Measurements from ENCODE around the gene S100A14. TPM values are rescaled to one million over a fixed set of nuclear protein-coding genes. Genes with fewer than 3 reads are reported as not detected.
A peak's percentile ranks its signal among the peaks of the same experiment; 100 is the strongest.

The S100A14 gene
- polyA plus RNA-seq, 2 donors, result 2,532 to 3,167 TPM

- Histone ChIP-seq H3K9me3 (ENCODE audit: control insufficient read depth in 2 of 2, insufficient read depth in 1 of 2, low read depth in 1 of 2, low read length in 1 of 2) (no peaks in the 10 kb centered on the region), H3K4me3 (ENCODE audit: low read depth in 1 of 2, low read length in 2 of 2) (no peak overlapping the region), H3K27me3 (ENCODE audit: control insufficient read depth in 1 of 2, insufficient read depth in 2 of 2, low read length in 2 of 2) (no peaks in the 10 kb centered on the region), H3K36me3 (ENCODE audit: control insufficient read depth in 2 of 2, insufficient read depth in 2 of 2, low read length in 1 of 2) (no peaks in the 10 kb centered on the region), H3K27ac (ENCODE audit: low read depth in 2 of 2, low read length in 1 of 2) (no peak overlapping the region), H3K4me1 (ENCODE audit: control insufficient read depth in 2 of 2, insufficient read depth in 2 of 2, low read length in 1 of 2) (peaks cover 0 to 7% of the 10 kb centered on the region in 2 donors)
- 83 to 86% methylated on average over 6 to 7 of the region's 7 CpGs for WGBS, 2 donors
These were observed 7.0 kb upstream of the S100A14 start for GRCh38 chr1:153623101-153623500.

- Histone ChIP-seq H3K9me3 (ENCODE audit: control insufficient read depth in 2 of 2, insufficient read depth in 1 of 2, low read depth in 1 of 2, low read length in 1 of 2) (no peaks in the 10 kb centered on the region), H3K4me1 (ENCODE audit: control insufficient read depth in 2 of 2, insufficient read depth in 2 of 2, low read length in 1 of 2) (peaks cover 2 to 13% of the 10 kb centered on the region in 2 donors), H3K27me3 (ENCODE audit: control insufficient read depth in 1 of 2, insufficient read depth in 2 of 2, low read length in 2 of 2) (no peaks in the 10 kb centered on the region), H3K27ac (ENCODE audit: low read depth in 2 of 2, low read length in 1 of 2) (peak overlapping the region; percentile 96 to 98), H3K36me3 (ENCODE audit: control insufficient read depth in 2 of 2, insufficient read depth in 2 of 2, low read length in 1 of 2) (no peaks in the 10 kb centered on the region), H3K4me3 (ENCODE audit: low read depth in 1 of 2, low read length in 2 of 2) (no peak overlapping the region)
- 96 to 100% methylated on average over 6 of the region's 6 CpGs for WGBS, 2 donors
These were observed 3.0 kb upstream of the S100A14 start for GRCh38 chr1:153619171-153619570.

GRCh38 chr1:153617663-153618062, 1.5 kb upstream of the S100A14 start:
- WGBS, 2 donors, result 24 to 45% methylated on average over 6 of the region's 6 CpGs
- H3K27me3 ChIP-seq (ENCODE audit: control insufficient read depth in 1 of 2, insufficient read depth in 2 of 2, low read length in 2 of 2), result no peaks in the 10 kb centered on the region
- H3K4me3 ChIP-seq (ENCODE audit: low read depth in 1 of 2, low read length in 2 of 2), result no peak overlapping the region
- peak overlapping the region; percentile 96 to 98 for H3K27ac ChIP-seq (ENCODE audit: low read depth in 2 of 2, low read length in 1 of 2)
- peaks cover 2 to 13% of the 10 kb centered on the region in 2 donors for H3K4me1 ChIP-seq (ENCODE audit: control insufficient read depth in 2 of 2, insufficient read depth in 2 of 2, low read length in 1 of 2)
- no peaks in the 10 kb centered on the region for H3K9me3 ChIP-seq (ENCODE audit: control insufficient read depth in 2 of 2, insufficient read depth in 1 of 2, low read depth in 1 of 2, low read length in 1 of 2)
- no peaks in the 10 kb centered on the region for H3K36me3 ChIP-seq (ENCODE audit: control insufficient read depth in 2 of 2, insufficient read depth in 2 of 2, low read length in 1 of 2)

GRCh38 chr1:153616917-153617311, 789 bp upstream of the S100A14 start:
- H3K4me3 ChIP-seq (ENCODE audit: low read depth in 1 of 2, low read length in 2 of 2), result peak overlapping the region in 1 of 2 donors; percentile 36
- no peaks in the 10 kb centered on the region for H3K9me3 ChIP-seq (ENCODE audit: control insufficient read depth in 2 of 2, insufficient read depth in 1 of 2, low read depth in 1 of 2, low read length in 1 of 2)
- peak overlapping the region; percentile 96 to 98 for H3K27ac ChIP-seq (ENCODE audit: low read depth in 2 of 2, low read length in 1 of 2)
- 43 to 52% methylated on average over 5 of the region's 5 CpGs for WGBS, 2 donors
- H3K36me3 ChIP-seq (ENCODE audit: control insufficient read depth in 2 of 2, insufficient read depth in 2 of 2, low read length in 1 of 2), result no peaks in the 10 kb centered on the region
- H3K4me1 ChIP-seq (ENCODE audit: control insufficient read depth in 2 of 2, insufficient read depth in 2 of 2, low read length in 1 of 2), result peaks cover 2 to 13% of the 10 kb centered on the region in 2 donors
- no peaks in the 10 kb centered on the region for H3K27me3 ChIP-seq (ENCODE audit: control insufficient read depth in 1 of 2, insufficient read depth in 2 of 2, low read length in 2 of 2)

GRCh38 chr1:153615406-153615805, 719 bp downstream of the S100A14 start:
- no peaks in the 10 kb centered on the region for H3K36me3 ChIP-seq (ENCODE audit: control insufficient read depth in 2 of 2, insufficient read depth in 2 of 2, low read length in 1 of 2)
- peaks cover 2 to 15% of the 10 kb centered on the region in 2 donors for H3K4me1 ChIP-seq (ENCODE audit: control insufficient read depth in 2 of 2, insufficient read depth in 2 of 2, low read length in 1 of 2)
- WGBS, 2 donors, result 53 to 67% methylated on average over 2 of the region's 2 CpGs
- H3K27ac ChIP-seq (ENCODE audit: low read depth in 2 of 2, low read length in 1 of 2), result peak overlapping the region; percentile 96 to 98
- peak overlapping the region; percentile 60 to 93 for H3K4me3 ChIP-seq (ENCODE audit: low read depth in 1 of 2, low read length in 2 of 2)
- H3K27me3 ChIP-seq (ENCODE audit: control insufficient read depth in 1 of 2, insufficient read depth in 2 of 2, low read length in 2 of 2), result no peaks in the 10 kb centered on the region
- no peaks in the 10 kb centered on the region for H3K9me3 ChIP-seq (ENCODE audit: control insufficient read depth in 2 of 2, insufficient read depth in 1 of 2, low read depth in 1 of 2, low read length in 1 of 2)

GRCh38 chr1:153614906-153615305, 1.2 kb downstream of the S100A14 start:
- peaks cover 2 to 18% of the 10 kb centered on the region in 2 donors for H3K4me1 ChIP-seq (ENCODE audit: control insufficient read depth in 2 of 2, insufficient read depth in 2 of 2, low read length in 1 of 2)
- H3K27me3 ChIP-seq (ENCODE audit: control insufficient read depth in 1 of 2, insufficient read depth in 2 of 2, low read length in 2 of 2), result no peaks in the 10 kb centered on the region
- H3K36me3 ChIP-seq (ENCODE audit: control insufficient read depth in 2 of 2, insufficient read depth in 2 of 2, low read length in 1 of 2), result no peaks in the 10 kb centered on the region
- peak overlapping the region; percentile 60 to 93 for H3K4me3 ChIP-seq (ENCODE audit: low read depth in 1 of 2, low read length in 2 of 2)
- H3K27ac ChIP-seq (ENCODE audit: low read depth in 2 of 2, low read length in 1 of 2), result peak overlapping the region; percentile 96 to 98
- H3K9me3 ChIP-seq (ENCODE audit: control insufficient read depth in 2 of 2, insufficient read depth in 1 of 2, low read depth in 1 of 2, low read length in 1 of 2), result no peaks in the 10 kb centered on the region
- WGBS, 2 donors, result 63 to 77% methylated on average over 7 of the region's 7 CpGs

- H3K36me3 ChIP-seq (ENCODE audit: control insufficient read depth in 2 of 2, insufficient read depth in 2 of 2, low read length in 1 of 2), result no peaks in the 10 kb centered on the region
- WGBS, 2 donors, result 57 to 62% methylated on average over 2 of the region's 2 CpGs
- H3K27ac ChIP-seq (ENCODE audit: low read depth in 2 of 2, low read length in 1 of 2), result peak overlapping the region; percentile 96 to 98
- H3K9me3 ChIP-seq (ENCODE audit: control insufficient read depth in 2 of 2, insufficient read depth in 1 of 2, low read depth in 1 of 2, low read length in 1 of 2), result no peaks in the 10 kb centered on the region
- H3K4me3 ChIP-seq (ENCODE audit: low read depth in 1 of 2, low read length in 2 of 2), result peak overlapping the region; percentile 60 to 93
- H3K4me1 ChIP-seq (ENCODE audit: control insufficient read depth in 2 of 2, insufficient read depth in 2 of 2, low read length in 1 of 2), result peaks cover 2 to 18% of the 10 kb centered on the region in 2 donors
- H3K27me3 ChIP-seq (ENCODE audit: control insufficient read depth in 1 of 2, insufficient read depth in 2 of 2, low read length in 2 of 2), result no peaks in the 10 kb centered on the region
These were observed 1.8 kb downstream of the S100A14 start for GRCh38 chr1:153614189-153614900.

- H3K27me3 ChIP-seq (ENCODE audit: control insufficient read depth in 1 of 2, insufficient read depth in 2 of 2, low read length in 2 of 2), result no peaks in the 10 kb centered on the region
- peak overlapping the region; percentile 96 to 98 for H3K27ac ChIP-seq (ENCODE audit: low read depth in 2 of 2, low read length in 1 of 2)
- no peaks in the 10 kb centered on the region for H3K9me3 ChIP-seq (ENCODE audit: control insufficient read depth in 2 of 2, insufficient read depth in 1 of 2, low read depth in 1 of 2, low read length in 1 of 2)
- WGBS, 2 donors, result 45 to 52% methylated on average over 5 of the region's 5 CpGs
- H3K36me3 ChIP-seq (ENCODE audit: control insufficient read depth in 2 of 2, insufficient read depth in 2 of 2, low read length in 1 of 2), result peaks cover 0 to 2% of the 10 kb centered on the region in 2 donors
- peaks cover 2 to 23% of the 10 kb centered on the region in 2 donors for H3K4me1 ChIP-seq (ENCODE audit: control insufficient read depth in 2 of 2, insufficient read depth in 2 of 2, low read length in 1 of 2)
- peak overlapping the region; percentile 76 to 93 for H3K4me3 ChIP-seq (ENCODE audit: low read depth in 1 of 2, low read length in 2 of 2)
These were observed 2.7 kb downstream of the S100A14 start for GRCh38 chr1:153613406-153613805.

GRCh38 chr1:153612755-153613331, 3.3 kb downstream of the S100A14 start, which contains the start of gene S100A16:
S100A16 (minus strand) TSS chr1:153613137; CDS start chr1:153608151, 4,986 bp downstream.
- Histone ChIP-seq H3K9me3 (ENCODE audit: control insufficient read depth in 2 of 2, insufficient read depth in 1 of 2, low read depth in 1 of 2, low read length in 1 of 2) (no peaks in the 10 kb centered on the region), H3K36me3 (ENCODE audit: control insufficient read depth in 2 of 2, insufficient read depth in 2 of 2, low read length in 1 of 2) (peaks cover 0 to 2% of the 10 kb centered on the region in 2 donors), H3K27me3 (ENCODE audit: control insufficient read depth in 1 of 2, insufficient read depth in 2 of 2, low read length in 2 of 2) (no peaks in the 10 kb centered on the region), H3K4me3 (ENCODE audit: low read depth in 1 of 2, low read length in 2 of 2) (peak within 1 kb of the TSS; percentile 76 to 93), H3K4me1 (ENCODE audit: control insufficient read depth in 2 of 2, insufficient read depth in 2 of 2, low read length in 1 of 2) (peaks cover 2 to 29% of the 10 kb centered on the region in 2 donors), H3K27ac (ENCODE audit: low read depth in 2 of 2, low read length in 1 of 2) (peak within 1 kb of the TSS; percentile 96 to 98)
- WGBS, 2 donors, result 26 to 27% methylated on average over 9 of the region's 9 CpGs

Data from esophagus (tissue), 2 donors.